Raji (cell line): ENCODE data around the gene GPHN.

ENCODE experiments used
- POLR2A ChIP-seq: IDR thresholded peaks from 2 replicates; pipeline ENCODE4 v1.6.1; 2011; ENCODE audit warnings: low read depth, low read length, control low read depth; ENCODE audit not compliant: insufficient read depth

GPHN gene

DNA sequence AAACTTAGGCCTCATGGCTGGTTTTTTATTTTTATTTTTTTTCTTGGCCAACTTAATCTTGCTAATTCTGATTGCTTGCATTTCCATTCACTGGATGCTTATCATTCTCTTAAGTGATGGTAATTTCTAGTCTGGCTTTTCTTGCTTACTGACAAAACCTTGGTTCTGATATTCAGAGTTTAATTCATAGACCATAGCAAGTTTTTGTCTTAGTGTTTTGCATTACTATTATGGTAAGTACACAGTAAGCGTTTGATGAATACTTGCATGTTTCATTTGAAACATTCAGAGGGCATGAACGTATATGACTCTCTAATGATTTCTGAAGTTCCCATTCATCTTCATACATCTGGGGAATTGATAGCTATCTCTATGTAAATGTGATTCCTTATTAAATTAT is 55.8 kb downstream of the GPHN start:
- TF ChIP-seq POLR2A = no peak

DNA sequence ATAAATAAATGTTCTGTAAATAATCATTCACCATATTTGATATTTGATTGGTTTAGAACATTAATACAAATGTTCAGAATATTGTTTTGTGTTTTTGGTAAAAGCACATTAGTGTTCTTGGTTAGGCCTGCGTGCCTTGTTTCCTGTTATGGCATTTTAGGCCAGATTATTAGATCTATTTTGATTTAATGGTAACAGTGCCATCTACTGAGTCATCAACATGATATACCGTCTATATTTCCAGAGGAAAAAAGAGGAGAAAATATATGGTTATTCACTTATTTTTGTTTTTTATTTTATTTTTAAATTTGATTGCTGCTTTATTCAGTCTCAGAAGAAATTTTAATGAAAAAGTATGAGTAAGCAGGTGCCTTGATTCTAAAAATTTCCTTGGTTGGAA is 60.3 kb downstream of the GPHN start:
- TF ChIP-seq POLR2A = no peak

- TF ChIP-seq POLR2A = no peak
These were observed 64.9 kb downstream of the GPHN start for GRCh38 chr14:66572826-66573225.

GRCh38 chr14:66575014-66575413 is 67.1 kb downstream of the GPHN start:
- no peak for TF ChIP-seq POLR2A

DNA sequence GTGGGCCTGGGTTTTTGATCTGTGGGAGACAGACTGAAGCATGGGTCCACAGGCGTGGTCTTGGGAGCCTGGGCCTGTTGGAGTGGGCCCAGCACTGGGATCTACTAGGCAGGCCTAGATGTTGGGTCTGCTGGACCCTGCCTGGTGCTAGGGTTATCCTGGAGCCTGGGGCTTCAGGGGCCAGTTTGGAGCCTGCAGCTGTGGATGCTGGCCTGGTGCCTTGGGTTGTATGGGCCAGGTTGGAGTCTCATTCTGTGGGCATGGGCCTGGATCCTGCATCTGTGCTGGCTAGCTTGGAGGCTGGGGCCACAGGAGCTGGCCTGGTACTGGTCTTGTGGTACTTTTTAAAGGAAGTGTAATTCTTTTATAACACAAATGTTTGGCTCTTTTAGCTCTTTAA is 68.0 kb downstream of the GPHN start:
- TF ChIP-seq POLR2A = no peak

DNA sequence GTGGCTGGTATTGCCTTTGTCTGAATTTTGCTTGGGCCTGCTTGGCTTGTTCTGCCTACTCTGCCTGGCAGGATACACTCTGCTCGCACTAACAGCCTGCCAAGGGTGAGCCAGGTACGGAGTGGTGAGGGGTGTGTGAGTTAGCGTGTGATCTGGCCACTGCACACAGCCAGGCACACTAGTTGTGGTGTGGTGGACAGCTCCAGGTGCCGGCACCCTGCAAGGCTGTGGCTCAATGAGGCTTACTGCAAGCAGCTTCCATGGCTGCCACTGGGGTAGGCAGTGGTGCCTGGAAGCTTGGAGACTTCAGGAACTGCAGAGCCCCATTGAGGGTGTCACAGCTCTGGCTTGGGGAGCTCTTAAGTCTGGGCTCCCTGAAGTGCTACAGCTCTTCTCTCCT is 87.4 kb downstream of the GPHN start:
- no peak for TF ChIP-seq POLR2A

- TF ChIP-seq POLR2A = no peak
These were observed 88.5 kb downstream of the GPHN start for GRCh38 chr14:66596241-66596985.

DNA sequence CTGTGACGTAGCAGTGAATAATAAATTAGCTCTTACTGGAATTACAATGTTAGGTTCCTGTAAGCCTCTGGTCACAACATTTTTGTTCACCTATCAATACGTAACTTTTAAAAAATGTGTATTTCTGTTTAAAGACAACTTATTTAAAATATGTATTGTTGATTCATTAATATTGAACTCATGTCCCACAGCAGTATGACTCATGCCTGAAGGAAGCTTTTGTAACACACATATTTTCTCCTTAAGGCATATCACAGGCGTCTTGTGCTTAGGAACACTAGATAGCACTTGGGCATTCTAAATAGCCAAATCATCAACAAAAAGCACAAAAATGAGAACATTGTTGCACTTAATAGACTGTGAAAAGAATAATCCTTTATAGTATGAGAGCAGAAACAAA is 92.5 kb downstream of the GPHN start:
- no peak for TF ChIP-seq POLR2A

GRCh38 chr14:66601932-66602578 is 94.1 kb downstream of the GPHN start:
- no peak for TF ChIP-seq POLR2A

- TF ChIP-seq POLR2A = no peak
These were observed 96.0 kb downstream of the GPHN start for GRCh38 chr14:66603945-66604344.

DNA sequence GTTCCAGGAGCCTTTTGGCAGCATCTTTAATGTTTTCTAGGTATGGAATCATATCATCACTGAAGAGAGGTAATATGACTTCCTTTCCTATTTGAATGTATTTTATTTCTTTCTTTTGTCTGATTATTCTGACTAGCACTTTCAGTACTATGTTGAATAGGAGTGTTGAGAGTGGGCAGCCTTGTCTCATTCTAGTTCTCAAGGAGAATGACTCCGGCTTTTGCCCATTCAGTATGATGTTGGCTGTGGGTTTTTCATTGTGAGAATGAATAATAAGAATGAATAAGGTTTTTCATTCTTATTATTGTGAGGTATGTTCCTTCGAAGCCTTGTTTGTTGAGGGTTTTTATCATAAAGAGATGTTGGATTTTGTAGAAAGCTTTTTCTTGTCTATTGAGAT is 98.9 kb downstream of the GPHN start:
- TF ChIP-seq POLR2A = no peak

- TF ChIP-seq POLR2A = no peak
These were observed 102.2 kb downstream of the GPHN start for GRCh38 chr14:66610154-66610563.

- TF ChIP-seq POLR2A = no peak
These were observed 105.4 kb downstream of the GPHN start for GRCh38 chr14:66613344-66613743.

DNA sequence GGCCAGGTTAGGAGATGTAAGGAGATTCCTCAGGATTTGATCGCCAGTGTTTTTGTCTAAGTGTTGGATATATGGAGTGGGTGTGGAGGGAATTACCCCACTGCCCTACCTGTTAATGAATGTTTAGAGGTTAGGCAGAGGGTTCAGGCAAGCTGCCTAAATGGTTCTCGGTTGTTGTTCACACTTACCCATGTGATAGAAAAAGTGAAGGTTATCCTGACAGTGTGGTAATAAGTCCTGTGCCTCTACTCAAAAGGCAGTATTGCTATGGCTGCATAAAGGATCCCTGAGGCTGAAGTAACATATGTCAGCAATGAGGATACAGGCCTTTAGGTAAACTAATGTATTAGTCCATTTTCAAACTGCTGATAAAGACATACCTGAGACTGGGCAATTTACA is 112.0 kb downstream of the GPHN start:
- TF ChIP-seq POLR2A = no peak

- no peak for TF ChIP-seq POLR2A
These were observed 115.9 kb downstream of the GPHN start for GRCh38 chr14:66623838-66624237.

- no peak for TF ChIP-seq POLR2A
These were observed 116.5 kb downstream of the GPHN start for GRCh38 chr14:66624336-66624937.

DNA sequence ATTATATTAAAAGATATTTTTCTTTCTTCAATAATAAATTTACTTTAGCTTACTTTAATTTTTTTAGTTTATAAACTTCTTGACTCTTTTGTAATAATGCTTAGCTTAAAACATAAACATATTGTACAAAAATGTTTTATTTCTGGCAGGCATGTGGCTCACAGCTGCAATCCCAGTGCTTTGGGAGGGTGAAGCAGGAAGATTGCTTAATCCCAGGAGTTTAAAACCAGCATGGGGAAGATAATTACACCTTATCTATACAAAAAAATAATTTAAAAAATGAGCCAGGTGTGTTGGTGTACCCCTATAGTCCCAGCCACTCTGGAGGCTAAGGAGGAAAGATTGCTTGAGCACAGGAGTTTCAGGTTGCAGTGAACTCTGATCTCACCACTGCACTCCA is 120.7 kb downstream of the GPHN start:
- no peak for TF ChIP-seq POLR2A

GRCh38 chr14:66629499-66629898 is 121.6 kb downstream of the GPHN start:
- no peak for TF ChIP-seq POLR2A
